Activated effector memory CD4-positive, alpha-beta T cell treated with Interleukin-2 at 50 U/mL for 16 hours (primary cell): ENCODE data around the gene CLRN1.

ENCODE experiments used
- DNase-seq: peaks from one replicate; pipeline ENCODE4 v3.0.0-alpha.2; 2020

CLRN1 gene

DNA sequence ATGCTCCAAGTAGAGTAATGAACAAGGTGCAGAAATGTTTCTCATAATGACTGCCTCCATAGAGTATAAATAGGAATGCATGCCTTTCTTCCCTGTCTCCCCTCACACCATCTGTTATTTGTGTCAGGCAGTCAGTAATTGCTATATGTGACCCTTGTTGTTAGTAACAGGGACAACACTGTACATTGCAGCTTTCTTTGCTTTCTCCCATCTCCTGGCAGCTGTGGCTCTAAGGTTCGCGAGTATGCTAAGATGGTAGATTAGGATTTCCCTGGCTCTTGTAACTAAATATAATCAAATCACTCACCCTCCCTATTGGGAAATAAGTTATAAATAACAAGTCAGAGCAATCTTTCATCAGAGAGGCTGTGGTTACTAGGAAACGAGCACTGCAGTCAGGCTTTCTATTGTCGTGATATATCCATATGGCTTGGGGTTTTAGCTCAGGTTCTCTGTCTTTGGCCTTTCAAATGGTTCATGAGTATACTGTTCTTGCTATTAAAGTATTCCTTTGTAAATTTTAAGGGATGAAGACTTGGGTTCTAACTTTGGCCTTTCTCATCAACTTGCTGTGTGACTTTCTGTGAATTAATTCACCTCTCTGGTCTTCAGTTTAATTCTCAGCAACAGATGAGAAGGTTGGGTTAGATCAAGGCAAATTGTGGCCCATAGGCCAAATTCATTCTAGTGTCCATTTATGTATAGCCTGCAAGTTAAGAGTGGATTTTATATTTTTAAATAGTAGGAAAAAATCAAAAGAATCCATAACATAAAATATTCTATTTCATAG, 59.2 kb downstream of the CLRN1 start:
- no peak for DNase-seq

DNA sequence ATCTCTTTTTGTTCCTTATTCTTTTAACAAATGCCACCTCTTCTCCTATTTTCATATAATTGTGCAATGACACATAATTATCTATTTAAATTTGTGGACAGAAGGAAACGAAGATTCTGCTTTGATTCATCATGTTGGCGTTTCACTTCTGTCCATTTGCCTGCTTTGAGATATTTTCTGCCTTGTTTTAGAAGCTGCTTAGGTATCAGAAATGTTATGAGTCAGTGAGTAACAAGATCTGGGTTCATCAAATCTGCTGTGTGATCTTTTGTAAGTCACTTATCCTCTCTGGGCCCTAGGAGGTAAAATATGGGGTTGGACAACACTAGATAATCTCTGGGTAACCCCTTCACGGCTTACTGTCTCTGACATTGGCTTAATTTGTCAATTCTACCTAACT, 60.0 kb downstream of the CLRN1 start:
- no peak for DNase-seq

DNA sequence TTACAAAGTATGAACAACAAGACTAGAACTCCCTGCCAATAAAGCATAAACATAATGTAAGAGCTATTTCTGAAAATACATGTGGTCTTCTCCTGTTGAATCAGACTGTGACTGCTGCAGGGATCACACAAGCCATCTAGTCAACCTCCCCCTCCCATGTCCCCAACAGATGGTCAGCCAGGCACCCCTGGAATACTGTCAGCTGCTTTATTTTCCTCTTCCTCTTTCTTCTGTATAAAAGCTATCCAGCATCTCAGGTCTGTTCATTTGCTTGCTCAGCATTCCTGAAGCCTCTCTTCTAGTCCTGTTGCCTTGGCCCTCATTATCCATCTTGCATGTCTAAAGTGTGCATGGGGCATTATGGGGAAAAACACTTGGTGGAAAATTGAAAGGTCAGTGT, 60.8 kb downstream of the CLRN1 start:
- no peak for DNase-seq

DNA sequence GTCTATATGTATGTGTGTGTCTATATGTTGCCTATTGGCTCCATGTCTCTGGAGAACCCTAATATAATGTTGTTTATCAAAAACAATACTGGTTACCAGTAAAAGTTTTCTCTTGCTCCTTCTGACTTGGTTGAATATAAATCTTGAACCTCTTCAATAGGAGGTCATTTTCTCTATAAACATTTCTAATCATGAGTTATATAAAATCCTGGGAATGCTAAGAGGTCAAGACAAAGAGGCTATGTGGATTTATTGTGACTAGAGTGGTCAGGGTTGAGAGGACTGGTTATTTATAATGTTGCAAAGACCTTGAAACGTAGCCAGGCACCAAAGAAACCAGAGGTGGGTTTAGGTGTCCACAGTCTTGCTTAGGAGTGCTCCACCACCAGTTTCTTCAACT, 66.1 kb downstream of the CLRN1 start:
- DNase-seq, result no peak

DNA sequence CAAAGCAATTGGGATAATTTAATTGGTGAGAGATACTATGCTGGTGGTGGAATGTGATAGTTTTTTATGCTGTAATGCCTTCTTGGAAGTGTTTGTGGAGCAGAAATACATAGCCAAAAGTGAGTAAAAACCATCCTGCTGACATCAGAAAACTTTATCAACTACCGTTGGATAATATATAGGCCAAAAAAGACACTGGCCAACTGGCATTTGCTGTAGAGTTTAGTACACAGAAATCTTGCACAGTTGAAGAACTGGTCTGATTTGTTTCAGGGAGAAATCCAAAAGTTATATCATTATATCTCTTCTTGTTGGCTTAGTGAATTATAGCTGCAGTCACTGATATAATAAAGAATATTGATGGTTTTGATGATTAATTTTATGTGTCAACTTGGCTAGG, 66.8 kb downstream of the CLRN1 start:
- no peak for DNase-seq

DNA sequence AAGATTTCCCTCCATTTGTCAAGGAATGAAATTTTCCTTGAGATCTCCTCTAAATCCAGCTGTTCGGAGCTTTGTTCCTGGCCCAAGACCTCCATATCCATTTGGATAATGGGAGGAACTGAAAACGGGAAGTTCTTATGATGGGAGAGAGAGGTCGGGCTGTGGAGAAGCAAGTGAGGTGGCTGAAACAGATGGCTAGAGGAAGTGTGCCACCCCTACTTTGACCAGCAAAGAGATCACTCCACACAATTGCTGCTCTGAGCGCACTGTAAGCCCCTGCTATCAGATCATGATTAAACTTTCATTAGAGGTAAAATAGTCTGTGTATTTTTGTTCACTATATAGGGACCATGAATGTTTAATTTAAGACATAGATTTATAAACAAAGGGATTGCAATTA, 67.2 kb downstream of the CLRN1 start, which contains the start of gene MINDY4B:
Gene MINDY4B, minus strand, starts transcription at position 101 of the 400 bp plus-strand sequence. Its CDS starts 0 bp downstream, at position 101.
- DNase-seq, result no peak

DNA sequence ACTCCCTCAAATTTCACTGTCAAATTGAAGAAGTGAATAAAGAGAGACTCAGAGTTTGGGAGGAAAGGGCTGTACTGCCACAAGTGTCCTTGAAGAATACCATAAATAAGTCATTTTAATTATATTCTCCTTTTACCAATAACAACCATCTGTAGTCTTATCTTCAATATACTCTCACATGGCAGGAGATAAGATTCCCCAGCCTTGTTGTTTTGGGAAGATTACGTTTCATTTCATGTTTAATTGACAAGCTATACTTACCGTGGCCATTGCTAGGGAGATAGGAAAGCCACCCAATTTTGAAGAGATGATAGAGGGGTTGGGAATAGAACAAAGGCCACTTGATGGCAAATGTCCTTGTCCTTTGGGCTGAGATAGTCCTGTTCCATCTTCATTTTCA, 69.5 kb downstream of the CLRN1 start:
- DNase-seq, result no peak

DNA sequence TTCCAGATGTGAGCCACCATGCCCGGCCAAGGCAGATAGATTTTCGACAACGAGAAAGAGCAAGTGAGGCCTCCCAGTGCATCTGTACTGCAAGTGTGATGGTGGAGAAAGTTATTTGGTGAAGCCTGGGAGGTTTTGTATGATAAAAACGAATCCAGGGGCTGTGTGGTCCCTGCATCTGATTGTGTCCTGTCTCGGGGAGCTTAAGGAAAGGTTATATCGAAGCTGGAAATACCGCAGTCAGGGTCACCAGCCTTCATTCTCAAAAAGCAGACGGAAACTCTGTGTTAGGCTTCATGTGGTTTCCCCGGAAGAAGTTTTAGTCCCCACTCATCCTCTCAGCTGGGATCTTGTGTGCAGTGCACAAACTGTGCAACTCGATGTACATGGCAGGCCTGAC, 70.7 kb downstream of the CLRN1 start:
- DNase-seq, result no peak

DNA sequence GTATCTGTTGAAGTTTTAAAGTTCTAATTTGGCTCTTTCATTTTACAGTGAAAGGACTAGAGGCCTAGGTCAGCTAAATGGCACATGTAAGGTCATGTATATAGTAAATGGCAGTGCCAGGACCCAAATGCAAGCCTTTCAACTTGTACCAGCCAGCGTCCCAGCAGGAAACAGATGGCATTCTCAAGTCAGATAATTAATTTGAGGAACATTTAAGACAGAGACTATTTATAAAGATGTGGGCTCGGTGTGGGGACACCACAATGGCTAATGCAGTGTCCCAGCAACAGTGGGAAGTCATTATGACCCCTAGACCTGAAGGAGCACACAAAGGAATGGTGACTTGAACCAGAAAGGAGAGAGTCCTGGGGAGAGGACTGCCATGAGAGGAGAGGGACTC, 73.4 kb downstream of the CLRN1 start:
- no peak for DNase-seq

DNA sequence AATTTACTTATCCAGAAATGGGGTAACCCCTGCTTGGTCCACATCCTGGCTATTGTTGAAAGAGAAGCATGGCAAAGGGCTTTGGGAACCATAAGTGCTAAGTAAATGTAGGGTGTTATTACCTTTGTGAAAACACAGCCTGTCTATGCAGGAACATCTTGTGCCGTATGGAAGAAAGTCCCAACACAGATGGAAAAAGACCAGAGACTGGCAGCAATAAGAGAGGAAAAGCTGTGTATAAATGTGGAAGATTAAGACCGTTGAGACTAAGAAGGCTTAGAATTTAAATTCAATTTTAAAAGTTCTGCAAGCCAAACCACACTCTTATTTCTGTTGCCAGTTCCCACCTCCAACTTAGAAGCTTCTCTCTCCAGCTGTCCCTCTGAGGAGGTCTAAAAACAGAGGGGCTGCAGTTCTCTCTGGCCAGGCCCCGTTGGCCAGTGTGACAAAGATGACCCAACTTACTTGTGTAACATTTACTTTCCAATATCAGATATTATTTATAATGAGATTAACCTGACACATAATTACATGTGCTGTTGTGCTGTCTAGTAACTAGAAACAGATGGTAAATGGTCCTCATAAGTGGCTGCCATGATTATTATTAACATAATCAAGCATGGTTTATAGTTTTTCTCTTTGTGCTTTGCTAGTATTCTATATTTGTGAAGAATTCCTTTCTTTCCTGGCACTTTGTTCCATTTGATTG, 74.3 kb downstream of the CLRN1 start:
- no peak for DNase-seq

DNA sequence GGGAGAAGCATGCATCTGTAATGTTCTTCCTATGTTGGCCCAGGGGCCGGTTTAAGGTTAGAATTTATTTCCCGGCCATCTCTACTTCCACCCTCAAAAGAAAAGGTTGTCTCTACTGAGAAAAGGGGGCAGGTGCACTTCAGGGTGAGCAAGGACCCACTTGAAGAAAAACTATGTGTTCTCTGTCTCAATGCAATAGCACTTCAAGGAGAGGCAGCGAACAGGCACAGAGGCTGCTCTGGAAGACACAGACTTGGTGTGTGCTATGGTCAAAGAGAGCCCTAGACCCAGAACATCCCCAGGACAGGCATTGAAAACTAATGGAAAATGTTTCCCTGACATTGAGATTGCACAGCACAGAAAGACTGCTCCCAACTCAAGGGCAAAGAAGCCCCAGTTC, 74.9 kb downstream of the CLRN1 start:
- DNase-seq, result no peak

DNA sequence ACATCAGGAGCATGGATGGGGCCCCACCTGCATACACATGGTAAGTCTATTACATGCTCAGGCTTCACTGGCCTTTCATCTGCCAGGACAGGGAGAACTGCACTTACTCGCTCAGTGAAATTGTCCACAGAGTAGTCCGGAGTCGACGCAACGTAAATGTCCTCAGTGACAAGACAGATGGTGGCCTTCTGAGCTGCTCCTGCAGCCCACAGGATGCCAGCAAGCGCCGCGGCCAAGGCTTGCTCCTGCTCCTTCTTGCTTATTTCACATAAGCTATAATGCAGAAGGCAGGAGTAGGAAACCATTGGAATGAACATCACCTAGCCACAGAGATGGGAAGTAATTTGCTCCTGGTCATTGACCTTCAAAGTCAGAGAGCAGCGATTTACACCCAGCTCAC, 81.7 kb downstream of the CLRN1 start:
- no peak for DNase-seq

DNA sequence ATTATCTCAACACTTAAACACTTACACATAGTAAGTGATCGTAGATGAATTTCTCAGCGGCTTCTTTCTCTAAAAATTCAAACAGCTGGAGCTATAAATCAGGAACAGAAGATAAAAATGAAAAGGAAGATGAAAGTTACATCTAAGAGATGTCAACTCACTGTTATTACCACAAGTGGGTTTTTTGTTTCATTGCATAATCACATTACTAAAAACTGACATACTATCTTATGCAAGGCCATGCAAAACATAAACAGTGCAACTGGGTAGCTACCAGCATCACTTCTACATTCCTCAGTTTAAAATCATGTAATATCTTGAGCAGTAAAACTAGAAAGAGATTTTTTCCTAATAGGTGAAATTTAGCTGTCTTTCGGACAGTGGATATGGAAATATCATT, 82.2 kb downstream of the CLRN1 start:
- DNase-seq, result no peak

DNA sequence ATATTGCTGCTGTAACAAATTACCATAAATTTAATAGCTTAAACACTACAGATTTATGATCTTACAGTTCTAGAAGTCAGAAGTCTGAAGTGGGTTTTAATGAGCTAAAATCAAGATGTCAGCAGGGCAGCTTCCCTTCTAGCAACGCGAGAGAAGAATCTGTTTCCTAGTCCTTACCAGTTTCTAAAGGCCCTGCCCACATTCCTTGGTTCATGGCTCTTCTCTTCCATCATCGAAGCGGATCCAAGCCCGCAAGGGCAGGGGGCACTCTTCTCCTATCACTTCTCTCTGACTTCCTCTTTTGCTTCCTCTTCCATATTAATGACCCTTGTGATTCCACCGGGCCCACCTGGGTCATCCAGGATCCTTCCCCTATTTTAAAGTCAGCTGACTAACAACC, 83.4 kb downstream of the CLRN1 start:
- no peak for DNase-seq

DNA sequence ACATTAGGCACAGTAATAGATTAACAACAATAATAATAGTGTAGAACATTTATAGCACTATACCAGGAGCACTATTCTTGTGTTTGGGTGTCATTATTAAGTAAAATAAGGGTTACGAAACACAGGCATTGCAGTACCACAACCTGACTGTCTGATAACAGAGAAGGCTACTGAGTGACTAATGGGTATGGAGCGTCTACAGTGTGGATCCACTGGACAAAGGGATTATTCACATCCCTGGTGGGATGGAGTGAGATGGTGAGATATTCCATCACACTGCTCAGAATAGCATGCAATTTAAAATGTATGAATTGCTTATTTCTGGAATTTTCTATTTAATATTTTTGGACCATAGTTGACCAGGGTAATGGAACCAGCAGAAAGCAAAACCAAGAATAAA, 85.5 kb downstream of the CLRN1 start:
- DNase-seq, result no peak

DNA sequence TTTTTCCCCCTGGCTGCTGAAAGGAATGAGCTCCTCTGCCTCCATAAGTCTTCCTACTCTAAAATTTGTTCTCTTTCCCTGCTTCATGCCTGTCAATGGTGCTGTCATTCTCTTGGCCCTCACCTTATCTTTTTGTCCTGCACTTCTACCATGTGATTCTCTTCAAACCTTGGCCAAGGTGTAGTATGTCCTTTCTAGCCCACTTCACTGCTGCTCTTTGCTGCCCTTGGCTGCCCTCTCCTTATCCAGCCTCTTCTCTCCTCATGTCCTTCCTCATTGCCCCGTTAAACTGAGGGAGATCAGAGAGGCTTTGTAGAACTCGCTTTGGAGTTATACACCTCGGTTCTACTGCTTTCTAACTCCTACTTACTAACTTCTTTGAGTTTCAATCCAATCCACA, 87.0 kb downstream of the CLRN1 start:
- DNase-seq, result no peak

DNA sequence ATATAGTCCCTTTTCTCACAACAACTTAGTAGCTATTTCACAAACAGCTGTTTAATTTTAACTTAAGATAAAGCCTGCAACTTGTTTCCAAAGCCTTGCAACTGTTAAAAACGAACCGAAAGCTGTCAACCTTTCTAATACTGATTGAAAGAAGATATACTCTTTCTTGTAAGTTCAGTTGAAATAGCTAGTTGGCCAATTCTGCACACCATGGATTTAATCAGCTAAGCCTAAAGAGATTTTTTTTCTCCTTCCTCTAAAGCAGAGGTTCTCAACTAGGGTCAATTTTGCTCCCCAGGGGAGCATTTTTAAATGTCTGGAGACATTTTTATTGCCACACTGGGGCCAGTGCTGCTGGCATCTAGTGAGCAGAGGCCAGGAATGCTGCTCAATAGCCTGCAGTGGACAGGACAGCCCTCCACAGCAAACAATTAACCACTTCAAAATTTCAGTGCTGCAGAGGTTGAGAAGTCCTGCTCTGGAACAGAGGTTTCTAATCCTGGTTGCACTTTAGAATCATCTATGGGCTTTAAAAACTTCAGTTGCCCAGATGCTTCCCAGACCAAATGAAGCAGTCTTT, 93.4 kb downstream of the CLRN1 start:
- DNase-seq, result no peak

DNA sequence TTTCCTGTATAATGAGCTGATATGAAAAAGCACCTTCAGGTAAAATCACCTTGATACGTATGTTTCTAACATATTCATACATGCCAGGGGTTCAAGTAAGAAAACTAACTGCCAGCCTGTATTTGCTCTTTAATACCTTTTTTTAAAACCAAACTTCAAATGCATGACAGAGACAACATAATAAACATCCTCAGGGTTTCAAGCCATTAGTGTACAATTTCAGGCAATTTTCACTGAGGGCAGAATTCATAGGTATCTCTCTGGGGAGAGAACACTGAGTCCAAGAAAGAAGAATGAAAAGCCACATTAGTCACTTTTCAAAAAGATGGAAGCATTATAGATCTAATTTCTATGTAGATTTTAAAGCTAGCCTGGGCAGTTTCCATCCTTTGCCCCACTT, 94.2 kb downstream of the CLRN1 start:
- no peak for DNase-seq

DNA sequence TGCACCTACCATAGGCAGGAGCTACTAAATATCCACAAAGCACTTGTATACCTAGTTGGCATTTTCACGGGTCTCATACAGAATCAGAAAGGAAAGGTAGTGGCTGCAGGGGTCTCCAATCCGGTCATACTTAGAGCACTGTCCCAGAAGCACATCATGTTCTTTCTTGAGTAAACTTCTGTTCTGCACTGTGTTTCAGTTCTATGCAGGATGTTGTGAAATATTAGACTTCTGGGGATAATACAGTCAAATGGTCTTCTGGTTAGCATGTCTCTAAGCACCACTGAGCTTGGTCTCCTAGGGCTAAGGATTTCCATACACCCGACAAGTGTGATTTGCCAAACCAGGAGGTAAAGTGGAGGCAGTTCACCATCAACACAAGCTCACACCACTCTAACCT, 95.2 kb downstream of the CLRN1 start:
- DNase-seq, result no peak

DNA sequence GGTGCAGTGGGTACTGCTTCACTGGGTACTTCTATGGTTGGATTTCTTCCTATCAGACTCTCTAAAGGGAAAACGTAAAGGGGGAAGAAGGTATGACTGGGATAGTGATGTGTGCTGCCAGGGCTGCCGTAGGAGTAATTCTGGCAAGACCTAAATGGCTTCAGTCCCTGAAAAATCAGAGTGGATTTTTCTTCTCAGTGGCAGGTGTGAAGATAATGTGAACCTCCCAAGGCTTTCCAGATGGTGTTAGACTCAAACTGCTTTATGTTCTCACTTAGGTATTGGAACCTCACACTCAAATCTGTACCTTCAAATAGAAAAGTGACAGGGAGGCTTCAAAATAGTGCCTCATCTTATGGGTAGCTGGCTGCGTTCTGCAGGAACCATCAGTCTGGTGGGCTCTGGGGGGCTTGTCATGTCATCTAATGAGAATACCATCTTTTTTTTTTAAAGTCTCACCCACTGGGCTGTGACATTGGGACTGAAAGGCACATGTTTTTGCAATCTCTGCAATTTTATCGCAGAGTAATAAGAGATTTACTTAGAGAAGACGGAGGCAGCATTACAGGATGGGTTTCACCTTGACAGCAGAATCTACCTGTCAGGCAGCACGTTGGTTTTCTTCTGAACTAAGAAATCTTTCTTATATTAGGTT, 95.8 kb downstream of the CLRN1 start:
- no peak for DNase-seq
